ENCODE results near the gene RMRP.

RMRP gene

DNA sequence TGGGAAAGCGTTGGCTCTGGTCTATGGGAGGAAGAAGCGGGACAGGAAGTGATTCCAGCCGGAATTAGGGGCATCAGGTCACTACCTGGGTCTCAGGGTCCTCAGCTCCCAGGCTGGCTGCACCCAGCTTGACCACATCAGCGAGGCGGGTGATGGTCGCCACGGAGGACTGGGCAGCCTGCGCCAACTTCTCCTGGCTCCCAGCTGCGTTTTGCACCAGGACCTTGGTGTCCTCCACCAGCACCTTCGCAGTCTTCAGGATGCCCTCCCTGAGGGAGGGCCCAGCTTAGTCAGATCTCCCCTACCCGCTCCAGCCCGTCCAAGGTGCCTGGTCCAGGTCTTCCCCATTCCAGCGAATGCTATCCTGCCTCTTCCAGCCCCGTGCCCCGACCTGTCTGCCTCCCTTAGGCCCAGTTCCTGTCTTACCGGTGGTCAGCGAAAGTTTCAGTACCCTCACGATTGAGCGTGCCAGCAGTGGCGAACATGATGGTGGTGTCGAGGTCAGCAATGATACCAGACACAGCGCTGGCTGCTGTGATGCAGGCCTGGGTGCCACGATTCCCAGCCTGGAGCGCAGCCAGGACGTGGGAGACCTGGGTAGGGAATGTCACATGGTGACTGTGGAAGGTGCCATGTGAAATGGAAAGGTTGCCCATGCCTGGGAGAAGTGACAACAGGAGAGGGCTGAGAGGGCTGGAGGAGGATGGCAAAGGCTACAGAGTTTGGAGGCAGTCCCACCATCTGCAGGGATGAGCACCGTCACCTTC is 46.3 kb upstream of the RMRP start (continued):
- no peak for TF ChIP-seq CSRNP3 (CRISPR knock-in tag; IDR thresholded peaks at IDR 0.05)
- no peak for TF ChIP-seq ZFP30 (CRISPR knock-in tag; IDR thresholded peaks at IDR 0.05)

GRCh38 chr9:35702696-35703095 is 44.9 kb upstream of the RMRP start:
- no peak for ATAC-seq
- TF ChIP-seq GLIS3 (CRISPR knock-in tag; IDR thresholded peaks at IDR 0.05) (no peak), ARNTL (CRISPR knock-in tag; IDR thresholded peaks at IDR 0.05; ENCODE audit: borderline replicate concordance, low read depth) (no peak), ZNF565 (CRISPR knock-in tag; conservative IDR thresholded peaks at IDR 0.05; ENCODE audit: low read depth) (no peak), ZFP30 (CRISPR knock-in tag; IDR thresholded peaks at IDR 0.05) (no peak), TCF4 (CRISPR knock-in tag; IDR thresholded peaks at IDR 0.05; ENCODE audit: borderline replicate concordance) (no peak), OSR1 (CRISPR knock-in tag; IDR thresholded peaks at IDR 0.05) (no peak), ESRRG (CRISPR knock-in tag; IDR thresholded peaks at IDR 0.05) (no peak), ZFP3 (CRISPR knock-in tag; IDR thresholded peaks at IDR 0.05) (no peak), SNAI2 (CRISPR knock-in tag; IDR thresholded peaks at IDR 0.05) (no peak), CREB5 (CRISPR knock-in tag; IDR thresholded peaks at IDR 0.05; ENCODE audit: low read depth) (no peak)

- TF ChIP-seq CREB5 (CRISPR knock-in tag; IDR thresholded peaks at IDR 0.05; ENCODE audit: low read depth) (no peak), ZFP3 (CRISPR knock-in tag; IDR thresholded peaks at IDR 0.05) (no peak)
- ATAC-seq, result no peak
Observed at GRCh38 chr9:35700942-35701341, 43.1 kb upstream of the RMRP start.

DNA sequence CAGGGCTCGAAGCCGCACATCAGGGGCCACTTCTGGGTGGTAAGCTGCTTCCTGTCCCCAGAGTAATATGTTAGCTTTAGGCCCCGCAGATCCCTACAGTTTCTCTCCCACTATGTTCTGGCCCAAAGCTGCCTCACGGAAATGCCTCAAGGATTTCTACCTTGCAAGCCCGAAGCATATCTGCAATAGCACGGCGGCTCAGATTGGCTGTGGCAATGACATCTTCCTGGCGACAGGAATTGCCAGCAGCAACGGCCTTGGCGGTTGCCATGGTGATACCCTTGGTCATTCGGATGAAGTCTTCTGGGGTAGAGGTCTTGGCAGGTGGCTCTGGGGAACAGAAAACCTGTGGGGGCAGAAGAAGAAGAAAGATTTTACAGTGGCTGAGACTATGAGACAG is 42.2 kb upstream of the RMRP start:
- no peak for TF ChIP-seq POU6F1 (CRISPR knock-in tag; IDR thresholded peaks at IDR 0.05; ENCODE audit: borderline replicate concordance, low read depth)
- no peak for ATAC-seq

DNA sequence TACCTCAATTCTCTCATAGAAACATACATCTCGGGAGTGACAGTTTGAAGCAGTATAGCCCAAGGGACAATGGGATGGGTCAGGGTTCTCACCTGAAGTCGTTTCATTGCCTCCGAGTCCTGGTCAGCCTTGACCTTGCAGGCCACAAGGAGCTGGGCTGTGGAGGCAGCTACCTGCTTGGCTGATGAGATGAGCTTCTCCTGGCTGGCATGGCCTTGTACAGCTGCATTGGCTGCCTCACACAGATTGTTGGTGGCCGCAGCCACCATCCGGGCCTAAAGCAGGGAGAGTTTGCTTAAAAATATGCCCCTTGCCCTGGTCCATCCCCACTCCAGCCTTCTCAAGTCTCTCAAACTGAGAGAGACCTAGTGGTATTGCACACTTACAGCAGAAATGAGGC is 40.4 kb upstream of the RMRP start:
- ATAC-seq, result no peak
- TF ChIP-seq TSHZ2 (CRISPR knock-in tag; IDR thresholded peaks at IDR 0.05) (no peak), ZFP30 (CRISPR knock-in tag; IDR thresholded peaks at IDR 0.05) (no peak), TCF4 (CRISPR knock-in tag; IDR thresholded peaks at IDR 0.05; ENCODE audit: borderline replicate concordance) (no peak), GLIS3 (CRISPR knock-in tag; IDR thresholded peaks at IDR 0.05) (no peak), ISL1 (CRISPR knock-in tag; IDR thresholded peaks at IDR 0.05) (no peak), ZNF565 (CRISPR knock-in tag; conservative IDR thresholded peaks at IDR 0.05; ENCODE audit: low read depth) (no peak), ZNF8 (CRISPR knock-in tag; IDR thresholded peaks at IDR 0.05) (no peak), ZC3H10 (CRISPR knock-in tag; IDR thresholded peaks at IDR 0.05) (no peak), ARNTL (CRISPR knock-in tag; IDR thresholded peaks at IDR 0.05; ENCODE audit: borderline replicate concordance, low read depth) (no peak), SNAI2 (CRISPR knock-in tag; IDR thresholded peaks at IDR 0.05) (no peak), BACH2 (CRISPR knock-in tag; IDR thresholded peaks at IDR 0.05; ENCODE audit: borderline replicate concordance) (no peak)
